ENCODE results near the gene S1PR1. TPM values are rescaled to one million over a fixed set of nuclear protein-coding genes. Genes with fewer than 3 reads are reported as not detected.
A peak's percentile ranks its signal among the peaks of the same experiment; 100 is the strongest.

Gene S1PR1
- total RNA-seq, 2 experiments from 2014 or later, result 397 to 414 TPM

- H3K4me1 ChIP-seq (ENCODE audit: insufficient read depth, low read length), result peaks cover 56% of the 10 kb centered on the region
- intact Hi-C loops (cut with DNase I, micrococcal nuclease), result no loop called here
- peak overlapping the region; percentile 14 to 26 for H3K27ac ChIP-seq (ENCODE audit: low read depth in 1 of 2, low read length in 2 of 2)
- ChIA-PET POLR2A (interaction anchor here (0.6 to 6.3 kb wide), 9 partner anchors 9 to 319 kb away, joined by 3 to 31 read pairs (median 5); no protein-coding TSS in a partner anchor), CTCF (interaction anchor here (0.6 to 2.6 kb wide), 2 partner anchors 46 to 127 kb away, joined by 3 to 11 read pairs; no protein-coding TSS in a partner anchor)
- ATAC-seq (ENCODE audit: poor library complexity), result no peak
- H3K36me3 ChIP-seq (ENCODE audit: insufficient read depth, low read length), result peaks cover 51% of the 10 kb centered on the region
- TF ChIP-seq CTCF (IDR thresholded peaks at IDR 0.05), result no peak
- H3K9me3 ChIP-seq (ENCODE audit: control insufficient read depth in 1 of 2, insufficient read depth in 1 of 2, low read length in 2 of 2), result no peaks in the 10 kb centered on the region
- H3K27ac Mint-ChIP-seq, result peak overlapping the region; percentile 97
- no peaks in the 10 kb centered on the region for H3K27me3 Mint-ChIP-seq
- no peaks in the 10 kb centered on the region for H3K9me3 Mint-ChIP-seq
- peaks cover 86% of the 10 kb centered on the region for H3K4me1 Mint-ChIP-seq (ENCODE audit: low read depth)
- H3K4me3 ChIP-seq (ENCODE audit: low read length), result no peak overlapping the region
- no peaks in the 10 kb centered on the region for H3K27me3 ChIP-seq (ENCODE audit: control insufficient read depth in 1 of 2, insufficient read depth in 2 of 2, low read length in 2 of 2)
- DNase-seq, result no peak
- peak overlapping the region; percentile 31 for H3K4me3 Mint-ChIP-seq
- peaks cover 72% of the 10 kb centered on the region for H3K36me3 Mint-ChIP-seq (ENCODE audit: low read depth)
Measured at GRCh38 chr1:101242324-101243050, 5.7 kb downstream of the S1PR1 start.

- H3K36me3 ChIP-seq (ENCODE audit: insufficient read depth, low read length), result peaks cover 50% of the 10 kb centered on the region
- Mint-ChIP-seq H3K27me3 (no peaks in the 10 kb centered on the region), H3K4me3 (peak overlapping the region; percentile 70), H3K9me3 (no peaks in the 10 kb centered on the region), H3K36me3 (ENCODE audit: low read depth) (peaks cover 59% of the 10 kb centered on the region), H3K27ac (peak overlapping the region; percentile 97), H3K4me1 (ENCODE audit: low read depth) (peaks cover 87% of the 10 kb centered on the region)
- ChIA-PET CTCF (interaction anchor here (0.9 to 2.6 kb wide), 2 partner anchors 44 to 107 kb away, joined by 3 to 11 read pairs; no protein-coding TSS in a partner anchor), POLR2A (interaction anchor here (1.0 to 6.3 kb wide), 12 partner anchors 8 to 323 kb away, joined by 3 to 37 read pairs (median 6); no protein-coding TSS in a partner anchor)
- H3K4me1 ChIP-seq (ENCODE audit: insufficient read depth, low read length), result peaks cover 62% of the 10 kb centered on the region
- H3K27me3 ChIP-seq (ENCODE audit: control insufficient read depth in 1 of 2, insufficient read depth in 2 of 2, low read length in 2 of 2), result no peaks in the 10 kb centered on the region
- ATAC-seq (ENCODE audit: poor library complexity), result no peak
- DNase-seq, result no peak
- H3K9me3 ChIP-seq (ENCODE audit: control insufficient read depth in 1 of 2, insufficient read depth in 1 of 2, low read length in 2 of 2), result no peaks in the 10 kb centered on the region
- TF ChIP-seq CTCF (IDR thresholded peaks at IDR 0.05), result no peak
- no peak overlapping the region for H3K4me3 ChIP-seq (ENCODE audit: low read length)
- intact Hi-C loops (cut with DNase I, micrococcal nuclease), result loop anchor here in 1 of 2 experiments (2.0 kb wide), 1 partner anchor 15 kb away; no protein-coding TSS in a partner anchor
- peak overlapping the region; percentile 1 to 17 for H3K27ac ChIP-seq (ENCODE audit: low read depth in 1 of 2, low read length in 2 of 2)
Measured at GRCh38 chr1:101243751-101244150, 6.9 kb downstream of the S1PR1 start.

GRCh38 chr1:101244842-101245241 is 8.0 kb downstream of the S1PR1 start:
- POLR2A ChIA-PET, result interaction anchor here (0.5 to 6.3 kb wide), 10 partner anchors 7 to 321 kb away, joined by 3 to 37 read pairs (median 8); no protein-coding TSS in a partner anchor

More at GRCh38 chr1:101244842-101245241, 8.0 kb downstream of the S1PR1 start:
- Histone ChIP-seq H3K36me3 (ENCODE audit: insufficient read depth, low read length) (peaks cover 39% of the 10 kb centered on the region), H3K4me1 (ENCODE audit: insufficient read depth, low read length) (peaks cover 53% of the 10 kb centered on the region), H3K9me3 (ENCODE audit: control insufficient read depth in 1 of 2, insufficient read depth in 1 of 2, low read length in 2 of 2) (no peaks in the 10 kb centered on the region), H3K4me3 (ENCODE audit: low read length) (no peak overlapping the region), H3K27me3 (ENCODE audit: control insufficient read depth in 1 of 2, insufficient read depth in 2 of 2, low read length in 2 of 2) (no peaks in the 10 kb centered on the region), H3K27ac (ENCODE audit: low read depth in 1 of 2, low read length in 2 of 2) (peak overlapping the region in 1 of 2 donors; percentile 1)
- CTCF ChIA-PET, result interaction anchor here (2.7 kb wide), 1 partner anchor 43 kb away, joined by 9 read pairs; no protein-coding TSS in a partner anchor
- no peak for DNase-seq
- Mint-ChIP-seq H3K9me3 (no peaks in the 10 kb centered on the region), H3K27ac (peak overlapping the region; percentile 97), H3K36me3 (ENCODE audit: low read depth) (peaks cover 48% of the 10 kb centered on the region), H3K27me3 (no peaks in the 10 kb centered on the region), H3K4me1 (ENCODE audit: low read depth) (peaks cover 81% of the 10 kb centered on the region), H3K4me3 (no peak overlapping the region)
- TF ChIP-seq CTCF (IDR thresholded peaks at IDR 0.05), result no peak
- intact Hi-C loops (cut with DNase I, micrococcal nuclease), result loop anchor here in 1 of 2 experiments (2.0 kb wide), 1 partner anchor 14 kb away; no protein-coding TSS in a partner anchor
- ATAC-seq (ENCODE audit: poor library complexity), result no peak
